HFFc6 (cell line): ENCODE results near the gene FCF1. TPM values are rescaled to one million over a fixed set of nuclear protein-coding genes. Genes with fewer than 3 reads are reported as not detected.

Experiments used
- DNase-seq: peaks from one replicate; pipeline ENCODE4 v3.0.0-alpha.2; 2018
- H3K27ac Mint-ChIP-seq: 2 replicates; pipeline ENCODE4 v1.8.0; 2020; ENCODE audit warnings: mild to moderate bottlenecking, mixed read lengths
- H3K27me3 Mint-ChIP-seq: 2 replicates; pipeline ENCODE4 v1.8.0; 2021; ENCODE audit warnings: mild to moderate bottlenecking, moderate library complexity, mixed read lengths; ENCODE audit not compliant: insufficient read depth
- H3K36me3 Mint-ChIP-seq: 2 replicates; pipeline ENCODE4 v1.8.0; 2021; ENCODE audit warnings: low read depth, mixed read lengths
- H3K4me1 Mint-ChIP-seq: 2 replicates; pipeline ENCODE4 v1.8.0; 2020; ENCODE audit warnings: low read depth, mixed read lengths
- H3K4me3 Mint-ChIP-seq: 2 replicates; pipeline ENCODE4 v1.8.0; 2020; ENCODE audit warnings: mild to moderate bottlenecking, moderate library complexity, mixed read lengths
- H3K9me3 Mint-ChIP-seq: 2 replicates; pipeline ENCODE4 v1.8.0; 2020; ENCODE audit warnings: mild to moderate bottlenecking, mixed read lengths
- CTCF ChIP-seq: fragments of 200-600 bp; sonication (generic); IDR thresholded peaks from 2 replicates; pipeline ENCODE4 v1.5.0; 2021; ENCODE audit warnings: antibody characterized with exemption, mild to moderate bottlenecking
- total RNA-seq, 6 experiments: library from RNA; stranded (reverse); fragmentation: NEBNext Ultra II Directional; extraction: Animal tissue kit (Norgen Biotek cat#: 25700); gene quantifications; 2 replicates in 1 of 6; 3 replicates in 5 of 6; pipeline ENCODE4 v1.2.3, GENCODE V29; 2021

The FCF1 gene
- total RNA-seq, 6 experiments from 2014 or later: 69.7 to 87.4 (median 79.6) TPM

GRCh38 chr14:74763803-74764531 lies 51.0 kb downstream of the FCF1 start:
- H3K27me3 Mint-ChIP-seq: peaks cover 3% of the 10 kb centered on the region; the same call in 1 of the 2 replicates
- no peaks in the 10 kb centered on the region for H3K9me3 Mint-ChIP-seq
- H3K4me1 Mint-ChIP-seq: peaks cover 48% of the 10 kb centered on the region
- H3K36me3 Mint-ChIP-seq: peaks cover 15% of the 10 kb centered on the region
- H3K4me3 Mint-ChIP-seq: peak overlapping the region; percentile 99
- peak; percentile 7 for DNase-seq
- peak overlapping the region; percentile 91 for H3K27ac Mint-ChIP-seq
- TF ChIP-seq CTCF: no peak

GRCh38 chr14:74765721-74766120 lies 52.8 kb downstream of the FCF1 start:
- H3K4me3 Mint-ChIP-seq: peak overlapping the region; percentile 99
- peak overlapping the region; percentile 34; the same call in 1 of the 2 replicates for H3K27ac Mint-ChIP-seq
- peaks cover 15% of the 10 kb centered on the region for H3K36me3 Mint-ChIP-seq
- H3K4me1 Mint-ChIP-seq: peaks cover 48% of the 10 kb centered on the region
- no peak for TF ChIP-seq CTCF
- DNase-seq: no peak
- no peaks in the 10 kb centered on the region for H3K9me3 Mint-ChIP-seq
- H3K27me3 Mint-ChIP-seq: no peaks in the 10 kb centered on the region

DNA sequence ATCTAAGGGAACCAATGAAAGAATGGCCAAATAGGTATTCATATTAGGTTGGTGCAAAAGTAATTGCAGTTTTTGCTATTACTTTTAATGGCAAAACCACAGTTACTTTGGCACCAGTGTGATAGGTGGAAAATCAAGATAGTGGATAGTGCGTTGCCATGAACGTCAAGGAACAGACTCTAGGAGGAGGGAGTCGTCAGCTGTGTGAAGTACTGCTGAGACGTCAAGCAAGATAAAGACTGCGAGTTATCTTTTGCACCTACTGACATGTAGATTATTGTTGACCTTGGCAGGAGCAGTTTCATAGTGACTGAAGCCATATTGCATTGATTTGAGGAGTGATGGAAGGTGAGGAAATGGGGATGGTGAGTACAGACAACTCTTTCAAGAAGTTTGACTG lies 58.5 kb downstream of the FCF1 start:
- Mint-ChIP-seq H3K27ac (no peak overlapping the region), H3K4me1 (peaks cover 26% of the 10 kb centered on the region), H3K36me3 (peaks cover 5% of the 10 kb centered on the region; the same call in 1 of the 2 replicates), H3K27me3 (no peaks in the 10 kb centered on the region; the same call in 1 of the 2 replicates), H3K9me3 (no peaks in the 10 kb centered on the region), H3K4me3 (no peak overlapping the region)
- no peak for TF ChIP-seq CTCF
- DNase-seq: no peak

GRCh38 chr14:74784634-74785033 lies 71.7 kb downstream of the FCF1 start:
- Mint-ChIP-seq H3K36me3 (peaks cover 30% of the 10 kb centered on the region), H3K27ac (peak overlapping the region; percentile 29; the same call in 1 of the 2 replicates), H3K27me3 (no peaks in the 10 kb centered on the region), H3K4me3 (no peak overlapping the region), H3K9me3 (no peaks in the 10 kb centered on the region), H3K4me1 (peaks cover 11% of the 10 kb centered on the region)
- TF ChIP-seq CTCF: no peak
- no peak for DNase-seq

DNA sequence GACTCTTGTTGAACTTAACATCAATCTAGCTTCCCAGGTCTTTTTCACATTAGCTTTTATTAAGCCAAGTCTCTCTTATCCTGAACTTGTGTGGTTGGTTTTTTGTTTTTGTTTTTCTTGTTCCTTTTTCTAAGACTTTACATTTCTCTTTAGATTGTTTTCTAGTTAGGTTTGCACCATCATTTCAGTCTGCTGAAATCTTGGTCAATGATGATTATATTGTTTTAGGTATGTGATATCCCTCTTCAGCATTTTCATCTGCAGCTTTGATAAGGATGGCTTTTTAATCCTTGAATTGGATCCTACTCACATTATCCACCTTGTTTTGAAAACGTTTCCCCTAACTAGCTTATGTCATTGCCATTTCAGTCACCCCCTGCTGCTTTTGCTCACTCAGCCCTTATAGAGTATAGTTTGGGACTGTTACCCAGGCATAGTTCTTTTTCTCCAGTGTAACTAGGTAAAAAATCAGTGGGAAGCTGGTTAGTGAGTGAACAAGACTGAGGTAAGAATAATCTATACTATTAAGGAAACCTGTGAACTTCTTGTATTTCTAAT lies 72.2 kb downstream of the FCF1 start:
- no peak for TF ChIP-seq CTCF
- no peak overlapping the region for H3K4me3 Mint-ChIP-seq
- no peaks in the 10 kb centered on the region for H3K9me3 Mint-ChIP-seq
- no peak overlapping the region for H3K27ac Mint-ChIP-seq
- H3K4me1 Mint-ChIP-seq: peaks cover 11% of the 10 kb centered on the region
- no peak for DNase-seq
- H3K36me3 Mint-ChIP-seq: peaks cover 30% of the 10 kb centered on the region
- no peaks in the 10 kb centered on the region for H3K27me3 Mint-ChIP-seq
